Astrocyte of the spinal cord (primary cell): ENCODE measurements around the gene ATP23.

Source experiments
- DNase-seq: peaks from one replicate; pipeline ENCODE4 v3.0.0; 2011; ENCODE audit warnings: low read depth, low spot score
- H3K4me3 ChIP-seq: 2 replicates; pipeline ENCODE4 v1.5.1; 2011; ENCODE audit warnings: low read depth, mild to moderate bottlenecking, low read length, moderate library complexity
- in situ Hi-C: cut with HindIII; loops from 2 replicates; pipeline ENCODE4 v1.10.0; 2017; ENCODE audit warnings: low sequenced_read_pairs
- TF ChIP-seq, protein P1 (sequence below): IDR thresholded peaks from 2 replicates; pipeline ENCODE4 v1.5.1; 2012; ENCODE audit warnings: low read depth, mild to moderate bottlenecking, low read length, inconsistent platforms

Gene ATP23

DNA sequence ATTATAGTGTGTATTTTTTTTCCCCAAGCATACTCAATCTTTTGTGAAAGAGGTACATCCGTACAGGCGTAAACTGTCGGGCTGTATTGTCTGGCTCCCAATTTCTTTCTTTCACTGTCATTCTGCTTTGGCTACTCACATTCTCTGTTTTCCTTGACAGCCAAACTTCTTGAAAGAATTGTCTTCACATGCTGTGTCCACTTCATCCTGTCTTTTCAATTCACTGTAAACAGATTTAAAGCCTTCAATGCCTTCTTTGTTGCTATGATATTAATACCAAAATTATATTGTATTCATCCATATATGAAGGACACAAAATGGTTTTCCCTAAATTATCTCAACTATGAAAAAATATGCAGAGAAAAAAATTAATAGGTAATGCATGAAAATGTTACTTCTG, 6.0 kb upstream of the ATP23 start:
- in situ Hi-C loops = no loop called here
- TF ChIP-seq, protein P1, sequence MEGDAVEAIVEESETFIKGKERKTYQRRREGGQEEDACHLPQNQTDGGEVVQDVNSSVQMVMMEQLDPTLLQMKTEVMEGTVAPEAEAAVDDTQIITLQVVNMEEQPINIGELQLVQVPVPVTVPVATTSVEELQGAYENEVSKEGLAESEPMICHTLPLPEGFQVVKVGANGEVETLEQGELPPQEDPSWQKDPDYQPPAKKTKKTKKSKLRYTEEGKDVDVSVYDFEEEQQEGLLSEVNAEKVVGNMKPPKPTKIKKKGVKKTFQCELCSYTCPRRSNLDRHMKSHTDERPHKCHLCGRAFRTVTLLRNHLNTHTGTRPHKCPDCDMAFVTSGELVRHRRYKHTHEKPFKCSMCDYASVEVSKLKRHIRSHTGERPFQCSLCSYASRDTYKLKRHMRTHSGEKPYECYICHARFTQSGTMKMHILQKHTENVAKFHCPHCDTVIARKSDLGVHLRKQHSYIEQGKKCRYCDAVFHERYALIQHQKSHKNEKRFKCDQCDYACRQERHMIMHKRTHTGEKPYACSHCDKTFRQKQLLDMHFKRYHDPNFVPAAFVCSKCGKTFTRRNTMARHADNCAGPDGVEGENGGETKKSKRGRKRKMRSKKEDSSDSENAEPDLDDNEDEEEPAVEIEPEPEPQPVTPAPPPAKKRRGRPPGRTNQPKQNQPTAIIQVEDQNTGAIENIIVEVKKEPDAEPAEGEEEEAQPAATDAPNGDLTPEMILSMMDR = no peak
- peak overlapping the region; percentile 73 for H3K4me3 ChIP-seq
- DNase-seq = no peak

DNA sequence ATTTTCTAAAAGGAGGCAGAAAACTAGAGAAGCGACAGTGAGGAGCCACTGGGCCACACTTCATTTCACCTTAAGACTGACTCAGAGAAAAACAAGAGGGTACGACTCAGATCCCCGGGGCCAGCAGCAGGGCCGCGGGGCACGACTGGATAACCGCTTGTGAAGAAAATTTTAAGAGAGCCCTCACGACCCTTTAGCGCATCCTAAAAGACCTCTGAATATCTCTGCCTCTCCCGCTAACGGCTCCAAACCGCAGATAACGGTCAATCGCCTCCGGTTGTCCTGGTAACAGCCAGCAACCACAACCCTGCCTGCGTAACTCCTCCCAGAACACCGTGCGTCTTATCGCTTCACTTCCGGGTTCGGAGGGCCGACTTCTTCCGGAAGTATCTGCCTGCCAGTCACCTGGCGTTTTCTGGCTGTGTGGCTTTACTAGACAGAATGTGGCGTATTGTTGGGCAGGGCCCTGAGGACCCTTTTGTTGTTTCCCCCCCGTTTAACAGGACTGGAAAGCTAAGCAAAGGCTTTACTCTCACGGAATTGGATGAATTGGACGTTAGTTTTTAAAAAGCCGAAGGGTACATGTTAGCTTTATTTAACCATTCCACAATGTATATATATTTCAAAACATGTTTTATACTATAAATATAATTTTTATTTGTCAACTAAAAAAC, 5.4 kb upstream of the ATP23 start:
- in situ Hi-C loops = no loop called here
- peak overlapping the region; percentile 73 for H3K4me3 ChIP-seq
- peak; percentile 92 for DNase-seq
- TF ChIP-seq, protein P1 = no peak

DNA sequence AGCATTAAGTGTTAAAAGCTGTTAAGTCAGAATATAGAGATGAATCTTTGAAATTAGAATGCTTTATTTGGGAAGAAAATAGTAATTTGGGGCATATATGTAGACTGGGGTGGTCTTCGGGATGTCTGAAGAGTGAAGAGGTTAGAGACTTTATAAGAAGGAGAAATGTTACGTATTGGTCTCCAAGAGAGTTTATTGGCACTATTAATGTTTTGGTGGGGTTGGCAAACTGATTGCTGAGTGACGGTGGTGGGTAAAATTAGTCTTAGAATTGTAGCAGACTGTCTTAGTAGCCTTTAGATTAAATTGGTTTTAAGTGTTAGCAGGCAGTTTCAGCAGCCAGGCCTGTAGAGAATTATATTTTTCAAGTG, 4.9 kb upstream of the ATP23 start:
- DNase-seq = no peak
- TF ChIP-seq, protein P1 = no peak
- H3K4me3 ChIP-seq = peak overlapping the region; percentile 73
- in situ Hi-C loops = no loop called here

DNA sequence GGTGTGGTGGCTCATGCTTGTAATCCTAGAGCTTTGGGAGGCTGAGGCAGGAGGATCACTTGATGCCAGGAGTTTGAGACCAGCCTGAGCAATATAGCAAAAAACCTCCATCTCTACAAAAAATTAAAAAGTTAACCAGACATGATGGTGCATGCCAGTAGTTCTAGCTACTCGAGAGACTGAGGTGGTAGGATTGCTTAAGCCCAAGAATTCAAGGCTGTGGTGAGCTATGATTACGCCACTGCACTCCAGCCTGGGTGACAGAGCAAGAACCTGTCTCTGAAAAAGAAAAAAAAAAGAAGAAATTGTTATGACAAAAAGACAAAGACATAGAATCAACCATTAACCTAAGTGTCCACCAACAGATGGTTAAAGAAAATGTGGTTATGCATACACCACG, 2.1 kb upstream of the ATP23 start:
- DNase-seq = no peak
- in situ Hi-C loops = no loop called here
- no peak overlapping the region for H3K4me3 ChIP-seq
- TF ChIP-seq, protein P1 = no peak

DNA sequence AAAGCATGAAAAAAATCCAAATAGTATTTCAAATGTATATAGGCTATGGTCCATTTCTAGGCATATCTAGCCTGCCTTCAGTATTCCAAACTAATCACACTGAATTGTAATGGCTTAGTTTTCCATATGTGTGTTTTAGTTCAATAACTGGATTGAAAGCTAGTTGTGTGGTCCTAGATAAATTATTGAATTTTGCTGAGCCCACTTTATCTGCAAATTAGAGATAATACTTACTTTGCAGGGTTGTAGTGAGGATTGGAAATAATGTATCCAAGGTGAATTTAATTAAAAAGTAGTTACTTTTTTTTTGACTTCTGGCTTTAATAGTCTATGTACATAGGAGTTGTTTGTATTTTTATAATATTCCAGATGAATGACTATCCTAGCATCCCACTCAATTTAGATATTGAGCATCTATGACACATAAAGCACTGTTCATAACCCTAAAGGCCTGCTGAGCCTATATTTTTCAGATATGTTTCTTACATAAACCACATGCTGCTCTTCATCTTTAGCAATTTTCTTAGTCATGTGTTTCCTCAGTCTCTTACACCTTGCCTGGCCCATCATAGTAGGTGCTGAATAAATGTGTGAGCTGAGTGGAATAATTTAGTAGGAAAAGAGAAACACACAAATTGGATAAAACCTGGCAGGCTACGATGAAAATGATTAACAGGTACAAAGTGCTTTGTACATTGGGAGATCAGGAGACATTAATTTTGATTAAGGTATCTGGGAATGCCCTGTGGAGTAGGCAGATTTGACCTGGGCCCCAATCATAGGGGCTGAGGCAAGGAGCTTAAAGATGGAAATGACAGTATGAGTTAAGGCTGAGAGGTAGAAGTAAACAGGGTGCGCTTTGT, 1.1 kb upstream of the ATP23 start:
- in situ Hi-C loops = no loop called here
- TF ChIP-seq, protein P1 = no peak
- H3K4me3 ChIP-seq = peak overlapping the region; percentile 61
- no peak for DNase-seq

DNA sequence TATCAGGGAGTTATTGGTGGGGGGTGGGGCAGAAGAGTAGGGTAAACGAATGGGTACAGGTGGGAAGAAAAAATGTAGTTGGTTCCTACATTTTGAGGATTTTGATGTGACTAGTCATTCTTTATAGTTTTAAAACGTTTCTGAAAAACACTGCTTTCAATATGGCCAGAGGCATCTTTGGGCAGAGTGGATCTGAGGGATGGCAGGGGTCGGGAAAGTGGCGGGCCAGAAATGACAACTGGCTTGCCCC, 527 bp upstream of the ATP23 start:
- no peak for DNase-seq
- in situ Hi-C loops = no loop called here
- TF ChIP-seq, protein P1 = no peak
- H3K4me3 ChIP-seq = peak overlapping the region; percentile 61
